Omental fat pad (tissue), 4 donors: ENCODE data around the gene FBXO28. TPM values are rescaled to one million over a fixed set of nuclear protein-coding genes. Genes with fewer than 3 reads are reported as not detected.

Experiments
- ATAC-seq: fragments of 150-250 bp; one replicate; pipeline ENCODE4 v1.9.1; 2016; ENCODE audit warnings: mild to moderate bottlenecking, moderate library complexity; ENCODE audit not compliant: low FRiP score
- DNase-seq: peaks from one replicate; pipeline ENCODE4 v3.0.0-alpha.2; 2019; ENCODE audit warnings: low spot score
- CTCF ChIP-seq, 3 donors: fragments of 450-650 bp; IDR thresholded peaks; one replicate each; pipeline ENCODE4 v1.5.1; 2016 to 2017; ENCODE audit warnings: antibody characterized with exemption in 3 of 3, mild to moderate bottlenecking in 3 of 3, moderate library complexity in 2 of 3
- total RNA-seq, 4 donors: library from RNA; depleted of rRNA; stranded (reverse); fragments of >200 nt; gene quantifications; one replicate each; pipeline ENCODE4 v1.1.0, GENCODE V29; 2016

Gene FBXO28
- 10 to 100 TPM; 24.9 to 32.7 (median 27.6) TPM for total RNA-seq

- TF ChIP-seq CTCF (IDR thresholded peaks at IDR 0.05) = no peak
- DNase-seq = peak; percentile 83
Measured at GRCh38 chr1:224113918-224114786, at the start of gene FBXO28. Gene FBXO28 (plus strand): TSS chr1:224114111. CDS start chr1:224114130, 19 bp downstream.

GRCh38 chr1:224064150-224064549 lies 49.8 kb upstream of the FBXO28 start:
- TF ChIP-seq CTCF (IDR thresholded peaks at IDR 0.05) = no peak
- ATAC-seq (no peak), DNase-seq (no peak)

More at GRCh38 chr1:224113918-224114786, at the start of gene FBXO28:
- peak; percentile 98 for ATAC-seq

- no peak for TF ChIP-seq CTCF (IDR thresholded peaks at IDR 0.05)
- DNase-seq (no peak), ATAC-seq (no peak)
Measured at GRCh38 chr1:224065455-224065854, 48.5 kb upstream of the FBXO28 start.

- TF ChIP-seq CTCF (IDR thresholded peaks at IDR 0.05) = no peak
- DNase-seq (no peak), ATAC-seq (no peak)
Measured at GRCh38 chr1:224067207-224067606, 46.7 kb upstream of the FBXO28 start.

GRCh38 chr1:224067621-224068457 lies 46.1 kb upstream of the FBXO28 start:
- no peak for TF ChIP-seq CTCF (IDR thresholded peaks at IDR 0.05)
- no peak for ATAC-seq
- no peak for DNase-seq

- ATAC-seq = no peak
- DNase-seq = no peak
- TF ChIP-seq CTCF (IDR thresholded peaks at IDR 0.05) = no peak
Measured at GRCh38 chr1:224068458-224069072, 45.3 kb upstream of the FBXO28 start.
